WTC11 (cell line): ENCODE results near the gene SHC2. TPM values are rescaled to one million over a fixed set of nuclear protein-coding genes. Genes with fewer than 3 reads are reported as not detected.
"Not testable (repeated sequence)": the region's sequence is repeated elsewhere in the genome, so short reads cannot be mapped to it uniquely, and the experiment has no call there.

Experiments
- ATAC-seq: fragments of 200-7000 bp; cut with Tn5 transposase; 2 replicates; pipeline ENCODE4 v1.10.0; 2021; ENCODE audit warnings: mild to moderate bottlenecking, moderate library complexity
- CTCF ChIA-PET: fragments of 300-600 bp; sonication (Branson Sonifier 250); formaldehyde crosslinking; loops from one replicate; lab custom pipeline; 2021; ENCODE audit warnings: antibody characterized with exemption; lab: Charles Lee
- POLR2A ChIA-PET: fragments of 350-600 bp; sonication (Branson Sonifier 250); formaldehyde crosslinking; loops from one replicate; lab custom pipeline; 2021; ENCODE audit warnings: antibody characterized with exemption; lab: Charles Lee
- DNase-seq: peaks from one replicate; pipeline ENCODE4 v3.0.0; 2021; ENCODE audit warnings: low spot score
- H3K27ac Mint-ChIP-seq: 2 replicates; pipeline ENCODE4 v1.8.0; 2021; ENCODE audit warnings: mixed read lengths
- H3K27me3 Mint-ChIP-seq: 2 replicates; pipeline ENCODE4 v1.8.0; 2021; ENCODE audit warnings: low read depth, mild to moderate bottlenecking, moderate library complexity, mixed read lengths
- H3K36me3 Mint-ChIP-seq: 2 replicates; pipeline ENCODE4 v1.8.0; 2021; ENCODE audit warnings: mixed read lengths
- H3K4me1 Mint-ChIP-seq: 2 replicates; pipeline ENCODE4 v1.8.0; 2022; ENCODE audit warnings: mixed read lengths
- H3K4me3 Mint-ChIP-seq: 2 replicates; pipeline ENCODE4 v1.8.0; 2021; ENCODE audit warnings: mild to moderate bottlenecking, moderate library complexity, mixed read lengths
- H3K9me3 Mint-ChIP-seq: 2 replicates; pipeline ENCODE4 v1.8.0; 2021; ENCODE audit warnings: mixed read lengths
- FOXK1 ChIP-seq: sonication (generic); formaldehyde crosslinking; IDR thresholded peaks from 2 replicates; pipeline ENCODE4 v1.8.0; 2022; ENCODE audit warnings: mild to moderate bottlenecking, moderate library complexity, missing genetic modification reagents
- MXD4 ChIP-seq: fragments of 250-450 bp; sonication (Bioruptor Pico); IDR thresholded peaks from 2 replicates; pipeline ENCODE4 v1.8.0; 2021; ENCODE audit warnings: mild to moderate bottlenecking, moderate library complexity, borderline replicate concordance
- NR3C1 ChIP-seq: sonication (generic); formaldehyde crosslinking; conservative IDR thresholded peaks from 2 replicates; pipeline ENCODE4 v1.8.1; 2023; ENCODE audit warnings: low read depth, mild to moderate bottlenecking, missing genetic modification reagents
- PRDM15 ChIP-seq: sonication (generic); formaldehyde crosslinking; IDR thresholded peaks from 2 replicates; pipeline ENCODE4 v1.8.0; 2022; ENCODE audit warnings: missing genetic modification reagents
- RORB ChIP-seq: fragments of 250-450 bp; sonication (Bioruptor Pico); IDR thresholded peaks from 2 replicates; pipeline ENCODE4 v1.9.0; 2021; ENCODE audit warnings: mild to moderate bottlenecking
- SOX15 ChIP-seq: fragments of 250-450 bp; sonication (Bioruptor Pico); IDR thresholded peaks from 2 replicates; pipeline ENCODE4 v1.9.0; 2021; ENCODE audit warnings: mild to moderate bottlenecking
- ZBTB43 ChIP-seq: sonication (generic); formaldehyde crosslinking; IDR thresholded peaks from 2 replicates; pipeline ENCODE4 v1.8.1; 2023; ENCODE audit warnings: mild to moderate bottlenecking, missing genetic modification reagents
- ZNF317 ChIP-seq: sonication (generic); formaldehyde crosslinking; IDR thresholded peaks from 2 replicates; pipeline ENCODE4 v1.8.1; 2023; ENCODE audit warnings: low read depth, mild to moderate bottlenecking, moderate library complexity, missing genetic modification reagents, borderline replicate concordance
- ZNF396 ChIP-seq: fragments of 250-450 bp; sonication (Bioruptor Pico); IDR thresholded peaks from 2 replicates; pipeline ENCODE4 v1.8.0; 2021; ENCODE audit warnings: mild to moderate bottlenecking, moderate library complexity, borderline replicate concordance
- ZNF423 ChIP-seq: fragments of 250-450 bp; sonication (Bioruptor Pico); IDR thresholded peaks from 2 replicates; pipeline ENCODE4 v2.1.2; 2022; ENCODE audit warnings: mild to moderate bottlenecking, moderate library complexity
- total RNA-seq: library from RNA; stranded (reverse); gene quantifications from 3 replicates; pipeline ENCODE4 v1.2.3, GENCODE V29; 2021
- TF ChIP-seq, protein P1 (sequence below): fragments of 250-450 bp; sonication (Bioruptor Pico); IDR thresholded peaks from 2 replicates; pipeline ENCODE4 v1.9.0; 2021; ENCODE audit warnings: mild to moderate bottlenecking
- TF ChIP-seq, protein P2 (sequence below): sonication (generic); formaldehyde crosslinking; IDR thresholded peaks from 2 replicates; pipeline ENCODE4 v1.8.1; 2022; ENCODE audit warnings: mild to moderate bottlenecking, moderate library complexity, missing genetic modification reagents
- TF ChIP-seq, protein P3 (sequence below): sonication (generic); formaldehyde crosslinking; IDR thresholded peaks from 2 replicates; pipeline ENCODE4 v1.8.1; 2023; ENCODE audit warnings: mild to moderate bottlenecking, missing genetic modification reagents, borderline replicate concordance
- TF ChIP-seq, protein P4 (sequence below): sonication (generic); formaldehyde crosslinking; IDR thresholded peaks from 2 replicates; pipeline ENCODE4 v1.8.0; 2022; ENCODE audit warnings: mild to moderate bottlenecking, missing genetic modification reagents

SHC2 gene
- total RNA-seq, 1 experiment from 2014 or later = 8.4 TPM

DNA sequence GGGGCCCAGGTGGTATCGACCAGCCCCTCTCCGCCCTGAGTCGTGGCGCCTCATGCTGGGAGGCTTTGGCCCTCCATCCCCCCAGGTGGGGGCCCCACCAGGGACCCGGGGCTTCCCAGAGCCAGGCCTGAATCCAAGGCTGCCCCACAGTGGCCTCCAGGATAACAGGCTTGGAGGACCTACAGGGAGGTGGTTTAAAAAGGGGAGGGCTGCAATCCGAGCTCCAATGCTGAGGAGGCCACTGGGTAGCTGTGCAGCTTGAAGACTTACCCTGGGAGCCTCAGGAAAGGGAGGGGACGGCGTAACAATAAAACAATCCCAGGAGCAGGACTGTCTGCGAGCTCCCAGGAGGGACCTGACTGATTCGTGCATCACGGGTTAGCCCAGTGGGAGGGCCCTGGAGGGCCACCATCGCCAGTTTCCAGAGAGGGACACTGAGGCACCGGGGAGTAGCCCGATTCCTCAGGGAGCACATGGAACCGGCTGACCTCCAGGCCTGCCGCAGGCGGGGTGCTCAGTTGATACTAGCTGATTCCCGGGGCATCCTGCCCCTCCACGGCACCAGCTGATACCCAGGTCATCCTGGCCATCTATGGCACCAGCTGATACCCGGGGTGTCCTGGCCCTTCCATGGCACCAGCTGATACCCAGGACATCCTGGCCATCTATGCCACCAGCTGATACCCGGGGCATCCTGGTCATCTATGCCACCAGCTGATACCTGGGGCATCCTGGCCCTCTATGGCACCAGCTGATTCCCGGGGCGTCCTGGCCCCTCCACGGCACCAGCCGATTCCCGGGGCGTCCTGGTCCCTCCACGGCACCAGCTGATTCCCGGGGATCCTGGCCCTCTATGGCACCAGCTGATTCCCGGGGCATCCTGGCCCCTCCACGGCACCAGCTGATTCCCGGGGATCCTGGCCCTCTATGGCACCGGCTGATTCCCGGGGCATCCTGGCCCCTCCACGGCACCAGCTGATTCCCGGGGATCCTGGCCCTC, 48.2 kb downstream of the SHC2 start:
- Mint-ChIP-seq H3K27ac (no peak overlapping the region), H3K4me1 (peaks cover 16% of the 10 kb centered on the region)
- peak; percentile 74 for ATAC-seq
- peak; percentile 80 for TF ChIP-seq ZNF423 (CRISPR knock-in tag)
- TF ChIP-seq, protein P1, sequence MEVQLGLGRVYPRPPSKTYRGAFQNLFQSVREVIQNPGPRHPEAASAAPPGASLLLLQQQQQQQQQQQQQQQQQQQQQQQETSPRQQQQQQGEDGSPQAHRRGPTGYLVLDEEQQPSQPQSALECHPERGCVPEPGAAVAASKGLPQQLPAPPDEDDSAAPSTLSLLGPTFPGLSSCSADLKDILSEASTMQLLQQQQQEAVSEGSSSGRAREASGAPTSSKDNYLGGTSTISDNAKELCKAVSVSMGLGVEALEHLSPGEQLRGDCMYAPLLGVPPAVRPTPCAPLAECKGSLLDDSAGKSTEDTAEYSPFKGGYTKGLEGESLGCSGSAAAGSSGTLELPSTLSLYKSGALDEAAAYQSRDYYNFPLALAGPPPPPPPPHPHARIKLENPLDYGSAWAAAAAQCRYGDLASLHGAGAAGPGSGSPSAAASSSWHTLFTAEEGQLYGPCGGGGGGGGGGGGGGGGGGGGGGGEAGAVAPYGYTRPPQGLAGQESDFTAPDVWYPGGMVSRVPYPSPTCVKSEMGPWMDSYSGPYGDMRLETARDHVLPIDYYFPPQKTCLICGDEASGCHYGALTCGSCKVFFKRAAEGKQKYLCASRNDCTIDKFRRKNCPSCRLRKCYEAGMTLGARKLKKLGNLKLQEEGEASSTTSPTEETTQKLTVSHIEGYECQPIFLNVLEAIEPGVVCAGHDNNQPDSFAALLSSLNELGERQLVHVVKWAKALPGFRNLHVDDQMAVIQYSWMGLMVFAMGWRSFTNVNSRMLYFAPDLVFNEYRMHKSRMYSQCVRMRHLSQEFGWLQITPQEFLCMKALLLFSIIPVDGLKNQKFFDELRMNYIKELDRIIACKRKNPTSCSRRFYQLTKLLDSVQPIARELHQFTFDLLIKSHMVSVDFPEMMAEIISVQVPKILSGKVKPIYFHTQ (CRISPR knock-in tag) = no peak
- TF ChIP-seq, all 79 proteins: peak for 1
- Mint-ChIP-seq H3K9me3 (no peaks in the 10 kb centered on the region), H3K36me3 (no peaks in the 10 kb centered on the region), H3K4me3 (no peak overlapping the region), H3K27me3 (peaks cover 11% of the 10 kb centered on the region)
- CTCF ChIA-PET = interaction anchor here (0.7 to 2.2 kb wide), 16 partner anchors 9 to 98 kb away, joined by 3 to 11 read pairs (median 6); no protein-coding TSS in a partner anchor
- POLR2A ChIA-PET = no interaction called here
- peak; percentile 50 for DNase-seq

DNA sequence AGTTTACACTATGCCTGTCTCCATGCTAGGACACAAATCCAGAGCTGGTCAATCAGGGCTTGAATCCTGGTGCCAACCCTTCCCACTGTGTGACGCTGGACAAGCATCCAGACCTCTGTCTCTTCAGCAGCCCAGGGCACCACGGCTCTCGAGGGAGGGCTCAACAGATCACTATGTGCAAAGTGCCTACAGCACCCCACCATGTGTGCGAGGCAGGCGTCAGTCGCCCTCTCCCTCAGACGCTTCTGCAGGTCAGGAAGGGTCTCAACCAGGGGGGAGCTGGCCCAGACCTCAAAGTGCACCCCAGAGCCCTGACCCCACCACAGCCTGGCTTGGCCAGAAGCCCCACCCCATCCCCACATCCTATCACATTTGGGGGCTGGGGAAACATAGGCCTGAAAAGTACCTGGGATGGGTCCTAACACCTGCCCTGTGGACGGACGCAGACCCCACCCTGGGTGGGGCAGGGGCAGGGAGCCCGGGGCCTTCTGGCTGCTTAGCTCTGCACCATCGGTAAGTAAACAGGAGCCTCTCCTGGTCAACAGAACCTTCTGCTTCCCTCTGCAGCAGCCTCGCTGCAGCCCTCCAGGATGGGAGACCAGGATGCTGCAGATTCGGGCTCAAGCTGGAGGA, 49.0 kb downstream of the SHC2 start:
- CTCF ChIA-PET = interaction anchor here (0.6 to 2.2 kb wide), 13 partner anchors 10 to 99 kb away, joined by 3 to 11 read pairs (median 7); no protein-coding TSS in a partner anchor
- Mint-ChIP-seq H3K36me3 (no peaks in the 10 kb centered on the region), H3K27me3 (peaks cover 11% of the 10 kb centered on the region), H3K4me3 (no peak overlapping the region), H3K9me3 (no peaks in the 10 kb centered on the region), H3K27ac (no peak overlapping the region), H3K4me1 (peaks cover 10% of the 10 kb centered on the region)
- TF ChIP-seq, protein P2, sequence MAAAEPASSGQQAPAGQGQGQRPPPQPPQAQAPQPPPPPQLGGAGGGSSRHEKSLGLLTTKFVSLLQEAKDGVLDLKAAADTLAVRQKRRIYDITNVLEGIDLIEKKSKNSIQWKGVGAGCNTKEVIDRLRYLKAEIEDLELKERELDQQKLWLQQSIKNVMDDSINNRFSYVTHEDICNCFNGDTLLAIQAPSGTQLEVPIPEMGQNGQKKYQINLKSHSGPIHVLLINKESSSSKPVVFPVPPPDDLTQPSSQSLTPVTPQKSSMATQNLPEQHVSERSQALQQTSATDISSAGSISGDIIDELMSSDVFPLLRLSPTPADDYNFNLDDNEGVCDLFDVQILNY (CRISPR knock-in tag) = no peak
- TF ChIP-seq ZNF317 (0 out of 2 replicates have a peak, but pooled peaks have one; percentile 12), SOX15 (CRISPR knock-in tag) (no peak), FOXK1 (0 out of 2 replicates have a peak, but pooled peaks have one; percentile 22), NR3C1 (CRISPR knock-in tag) (no peak), ZBTB43 (CRISPR knock-in tag) (no peak), ZNF396 (no peak), MXD4 (CRISPR knock-in tag) (no peak), RORB (CRISPR knock-in tag) (no peak), PRDM15 (CRISPR knock-in tag) (no peak)
- TF ChIP-seq, protein P3, sequence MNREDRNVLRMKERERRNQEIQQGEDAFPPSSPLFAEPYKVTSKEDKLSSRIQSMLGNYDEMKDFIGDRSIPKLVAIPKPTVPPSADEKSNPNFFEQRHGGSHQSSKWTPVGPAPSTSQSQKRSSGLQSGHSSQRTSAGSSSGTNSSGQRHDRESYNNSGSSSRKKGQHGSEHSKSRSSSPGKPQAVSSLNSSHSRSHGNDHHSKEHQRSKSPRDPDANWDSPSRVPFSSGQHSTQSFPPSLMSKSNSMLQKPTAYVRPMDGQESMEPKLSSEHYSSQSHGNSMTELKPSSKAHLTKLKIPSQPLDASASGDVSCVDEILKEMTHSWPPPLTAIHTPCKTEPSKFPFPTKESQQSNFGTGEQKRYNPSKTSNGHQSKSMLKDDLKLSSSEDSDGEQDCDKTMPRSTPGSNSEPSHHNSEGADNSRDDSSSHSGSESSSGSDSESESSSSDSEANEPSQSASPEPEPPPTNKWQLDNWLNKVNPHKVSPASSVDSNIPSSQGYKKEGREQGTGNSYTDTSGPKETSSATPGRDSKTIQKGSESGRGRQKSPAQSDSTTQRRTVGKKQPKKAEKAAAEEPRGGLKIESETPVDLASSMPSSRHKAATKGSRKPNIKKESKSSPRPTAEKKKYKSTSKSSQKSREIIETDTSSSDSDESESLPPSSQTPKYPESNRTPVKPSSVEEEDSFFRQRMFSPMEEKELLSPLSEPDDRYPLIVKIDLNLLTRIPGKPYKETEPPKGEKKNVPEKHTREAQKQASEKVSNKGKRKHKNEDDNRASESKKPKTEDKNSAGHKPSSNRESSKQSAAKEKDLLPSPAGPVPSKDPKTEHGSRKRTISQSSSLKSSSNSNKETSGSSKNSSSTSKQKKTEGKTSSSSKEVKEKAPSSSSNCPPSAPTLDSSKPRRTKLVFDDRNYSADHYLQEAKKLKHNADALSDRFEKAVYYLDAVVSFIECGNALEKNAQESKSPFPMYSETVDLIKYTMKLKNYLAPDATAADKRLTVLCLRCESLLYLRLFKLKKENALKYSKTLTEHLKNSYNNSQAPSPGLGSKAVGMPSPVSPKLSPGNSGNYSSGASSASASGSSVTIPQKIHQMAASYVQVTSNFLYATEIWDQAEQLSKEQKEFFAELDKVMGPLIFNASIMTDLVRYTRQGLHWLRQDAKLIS = no peak
- TF ChIP-seq, protein P4, sequence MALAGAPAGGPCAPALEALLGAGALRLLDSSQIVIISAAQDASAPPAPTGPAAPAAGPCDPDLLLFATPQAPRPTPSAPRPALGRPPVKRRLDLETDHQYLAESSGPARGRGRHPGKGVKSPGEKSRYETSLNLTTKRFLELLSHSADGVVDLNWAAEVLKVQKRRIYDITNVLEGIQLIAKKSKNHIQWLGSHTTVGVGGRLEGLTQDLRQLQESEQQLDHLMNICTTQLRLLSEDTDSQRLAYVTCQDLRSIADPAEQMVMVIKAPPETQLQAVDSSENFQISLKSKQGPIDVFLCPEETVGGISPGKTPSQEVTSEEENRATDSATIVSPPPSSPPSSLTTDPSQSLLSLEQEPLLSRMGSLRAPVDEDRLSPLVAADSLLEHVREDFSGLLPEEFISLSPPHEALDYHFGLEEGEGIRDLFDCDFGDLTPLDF (CRISPR knock-in tag) = no peak
- POLR2A ChIA-PET = no interaction called here
- DNase-seq = no peak
- no peak for ATAC-seq

DNA sequence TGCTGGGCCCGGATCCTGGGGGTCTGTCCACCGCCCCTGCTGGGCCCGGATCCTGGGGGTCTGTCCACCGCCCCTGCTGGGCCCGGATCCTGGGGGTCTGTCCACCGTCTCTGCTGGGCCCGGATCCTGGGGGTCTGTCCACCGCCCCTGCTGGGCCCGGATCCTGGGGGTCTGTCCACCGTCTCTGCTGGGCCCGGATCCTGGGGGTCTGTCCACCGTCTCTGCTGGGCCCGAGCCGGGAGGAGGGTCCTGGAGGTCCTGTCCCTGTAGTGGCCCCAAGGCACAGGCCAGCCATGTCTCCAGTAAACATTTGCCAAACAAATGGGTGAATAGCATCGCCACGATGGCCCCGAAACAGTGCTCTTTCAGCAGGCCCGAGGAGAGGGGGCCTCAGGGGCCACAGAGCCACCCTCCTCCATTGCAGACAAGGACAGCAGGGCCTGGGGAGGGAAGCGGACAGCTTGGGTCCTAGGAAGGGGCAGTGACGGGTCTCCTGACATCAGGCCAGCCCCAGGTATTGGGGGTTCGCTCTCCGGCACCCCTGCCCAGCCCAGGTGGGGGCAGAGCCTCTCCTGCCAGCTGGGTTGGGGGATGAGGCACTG, 49.6 kb downstream of the SHC2 start:
- H3K27ac Mint-ChIP-seq, H3K9me3 Mint-ChIP-seq, H3K4me3 Mint-ChIP-seq, H3K36me3 Mint-ChIP-seq, POLR2A ChIA-PET, ATAC-seq, DNase-seq, H3K4me1 Mint-ChIP-seq: not testable (repeated sequence)
- peaks cover 11% of the 10 kb centered on the region for H3K27me3 Mint-ChIP-seq
- CTCF ChIA-PET = interaction anchor here (0.6 to 2.2 kb wide), 4 partner anchors 9 to 99 kb away, joined by 3 to 11 read pairs (median 8); no protein-coding TSS in a partner anchor
